Keratinocyte (primary cell): Measurements from ENCODE around the gene OR10Z1. TPM values are rescaled to one million over a fixed set of nuclear protein-coding genes. Genes with fewer than 3 reads are reported as not detected.

Experiments used
- DNase-seq: peaks from one replicate; pipeline ENCODE4 v3.0.0-alpha.2; 2011; ENCODE audit warnings: low read depth, missing footprints, low spot score
- FAIRE-seq: peaks from 2 replicates; lab custom pipeline; 2011; peaks lifted over from hg19 to GRCh38; lab: Jason Lieb, UNC
- H2AFZ ChIP-seq: 2 replicates; pipeline ENCODE4 v1.6.0; 2012; ENCODE audit warnings: low read length, control low read depth, inconsistent platforms; ENCODE audit not compliant: control insufficient read depth
- H3K27ac ChIP-seq: 2 replicates; pipeline ENCODE4 v1.5.1; 2011; ENCODE audit warnings: low read length; ENCODE audit not compliant: control insufficient read depth, insufficient read depth
- H3K27me3 ChIP-seq: 3 replicates; pipeline ENCODE4 v1.6.0; 2011; ENCODE audit warnings: low read length; ENCODE audit not compliant: control insufficient read depth, insufficient read depth; ENCODE audit errors: extremely low read depth
- H3K36me3 ChIP-seq, 2 experiments: 2 replicates in 1 of 2; 3 replicates in 1 of 2; pipeline ENCODE4 v1.5.1; 2011; ENCODE audit warnings: low read length in 2 of 2, mild to moderate bottlenecking in 1 of 2; ENCODE audit not compliant: control insufficient read depth in 2 of 2, insufficient read depth in 2 of 2; ENCODE audit errors: extremely low read depth in 1 of 2
- H3K4me1 ChIP-seq: 3 replicates; pipeline ENCODE4 v1.5.1; 2011; ENCODE audit warnings: low read length; ENCODE audit not compliant: control insufficient read depth, insufficient read depth; ENCODE audit errors: extremely low read depth
- H3K4me2 ChIP-seq: 3 replicates; pipeline ENCODE4 v1.6.0; 2011; ENCODE audit warnings: low read depth, low read length; ENCODE audit not compliant: control insufficient read depth, insufficient read depth; ENCODE audit errors: extremely low read depth
- H3K4me3 ChIP-seq, 3 experiments: fragments of 200-600 bp in 1 of 3; sonication (generic) in 1 of 3; 2 replicates in 2 of 3; 3 replicates in 1 of 3; pipeline ENCODE4 v1.5.1; 2011 to 2016; ENCODE audit warnings: low read length in 3 of 3, mild to moderate bottlenecking in 3 of 3, control low read depth in 2 of 3, inconsistent platforms in 1 of 3, low read depth in 1 of 3, mixed read lengths in 1 of 3, mixed run types in 1 of 3, moderate library complexity in 1 of 3; ENCODE audit not compliant: control insufficient read depth in 2 of 3, insufficient read depth in 2 of 3; ENCODE audit errors: extremely low read depth in 1 of 3
- H3K79me2 ChIP-seq: 2 replicates; pipeline ENCODE4 v1.6.0; 2012; ENCODE audit warnings: low read length; ENCODE audit not compliant: control insufficient read depth, insufficient read depth
- H3K9ac ChIP-seq: 3 replicates; pipeline ENCODE4 v1.6.0; 2011; ENCODE audit warnings: low read length; ENCODE audit not compliant: control insufficient read depth, insufficient read depth; ENCODE audit errors: extremely low read depth
- H3K9me1 ChIP-seq: 3 replicates; pipeline ENCODE4 v1.6.0; 2011; ENCODE audit warnings: low read length; ENCODE audit not compliant: control insufficient read depth, insufficient read depth; ENCODE audit errors: extremely low read depth
- H3K9me3 ChIP-seq: 2 replicates; pipeline ENCODE4 v1.5.1; 2012; ENCODE audit warnings: low read depth, low read length; ENCODE audit not compliant: control insufficient read depth
- H4K20me1 ChIP-seq: 3 replicates; pipeline ENCODE4 v1.6.0; 2011; ENCODE audit warnings: low read length; ENCODE audit not compliant: control insufficient read depth, insufficient read depth; ENCODE audit errors: extremely low read depth
- CTCF ChIP-seq, 3 experiments: IDR thresholded peaks in 1 of 3; conservative IDR thresholded peaks in 1 of 3; optimal IDR thresholded peaks in 1 of 3; 2 replicates in 2 of 3; 3 replicates in 1 of 3; pipeline versions ENCODE3 to v1.5.1; 2011; ENCODE audit warnings: low read length in 3 of 3, mild to moderate bottlenecking in 3 of 3, moderate library complexity in 2 of 3, control low read depth in 1 of 3, inconsistent platforms in 1 of 3; ENCODE audit not compliant: insufficient read depth in 2 of 3; ENCODE audit errors: extremely low read depth in 1 of 3
- EZH2 ChIP-seq: IDR thresholded peaks from one replicate; pipeline ENCODE4 v1.6.1; 2012; ENCODE audit warnings: inconsistent platforms, mild to moderate bottlenecking, low read length, moderate library complexity
- dilution Hi-C: fragments of 300-500 bp; cut with MboI; formaldehyde crosslinking; loops from one replicate; pipeline ENCODE4 v1.7.0; 2020; ENCODE audit warnings: low sequenced_read_pairs; ENCODE audit not compliant: extremely low pct_ligation_motif_present
- polyA plus RNA-seq, 5 experiments: library from polyadenylated mRNA; depleted of rRNA in 3 of 5; stranded (reverse) in 3 of 5; stranded (forward) in 1 of 5; unstranded in 1 of 5; fragments of >200 nt; gene quantifications; 1 replicate in 1 of 5; 2 replicates in 3 of 5; 3 replicates in 1 of 5; pipeline versions ENCODE4 v1.2.1 to v1.2.3, GENCODE V29; 2011 to 2012; ENCODE audit warnings: missing spikeins in 2 of 5, low read depth in 1 of 5, low replicate concordance in 1 of 5

The OR10Z1 gene
- polyA plus RNA-seq, 1 donor (not counting 4 experiments of a cell fraction or from before 2014, with no cell fraction given) = not detected

- H3K4me3 ChIP-seq = no peak overlapping the region
- H3K36me3 ChIP-seq = no peaks in the 10 kb centered on the region
- no peaks in the 10 kb centered on the region for H3K9me3 ChIP-seq
- no peaks in the 10 kb centered on the region for H3K4me1 ChIP-seq
- H2AFZ ChIP-seq = no peak overlapping the region
- no peak overlapping the region for H3K9ac ChIP-seq
- DNase-seq = no peak
- FAIRE-seq = no peak
- dilution Hi-C loops = no loop called here
- no peak overlapping the region for H3K27ac ChIP-seq
- no peaks in the 10 kb centered on the region for H3K79me2 ChIP-seq
- no peak overlapping the region for H3K4me2 ChIP-seq
- no peaks in the 10 kb centered on the region for H3K27me3 ChIP-seq
- H3K9me1 ChIP-seq = no peaks in the 10 kb centered on the region
- TF ChIP-seq CTCF (optimal IDR thresholded peaks at IDR 0.05 in 1 of 3, IDR thresholded peaks at IDR 0.05 in 1 of 3, conservative IDR thresholded peaks at IDR 0.05 in 1 of 3; ENCODE audit: extremely low read depth in 1 of 3, insufficient read depth in 2 of 3, low read length in 3 of 3) (no peak), EZH2 (no peak)
- H4K20me1 ChIP-seq = no peaks in the 10 kb centered on the region
Measured at GRCh38 chr1:158613764-158614163, 8.7 kb downstream of the OR10Z1 start.

DNA sequence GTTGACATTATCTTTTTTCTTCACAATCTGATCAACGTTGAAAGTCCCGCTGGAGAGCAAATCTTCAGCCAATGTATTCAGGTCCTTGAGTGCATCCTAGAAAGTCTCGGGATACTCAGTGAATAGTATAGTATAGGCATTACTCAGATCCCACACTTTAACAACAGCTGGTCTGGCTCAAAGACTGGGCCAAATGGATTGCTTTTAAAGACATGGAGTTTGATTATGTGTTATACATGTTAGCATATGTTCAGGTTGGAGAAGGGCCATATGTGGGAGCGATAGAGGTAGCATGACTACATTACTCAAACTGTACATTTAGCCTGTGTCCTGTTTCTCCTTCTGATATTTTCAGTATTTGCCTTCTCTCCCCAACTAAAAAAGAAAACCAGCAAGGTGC lies 33.1 kb downstream of the OR10Z1 start:
- H3K27me3 ChIP-seq = no peaks in the 10 kb centered on the region
- H3K79me2 ChIP-seq = no peaks in the 10 kb centered on the region
- dilution Hi-C loops = no loop called here
- DNase-seq (no peak), FAIRE-seq (no peak)
- H3K9ac ChIP-seq = no peak overlapping the region
- H3K4me2 ChIP-seq = no peak overlapping the region
- no peak overlapping the region for H3K4me3 ChIP-seq
- no peaks in the 10 kb centered on the region for H3K4me1 ChIP-seq
- no peaks in the 10 kb centered on the region for H4K20me1 ChIP-seq
- no peak for TF ChIP-seq CTCF (optimal IDR thresholded peaks at IDR 0.05 in 1 of 3, IDR thresholded peaks at IDR 0.05 in 1 of 3, conservative IDR thresholded peaks at IDR 0.05 in 1 of 3; ENCODE audit: extremely low read depth in 1 of 3, insufficient read depth in 2 of 3, low read length in 3 of 3)
- TF ChIP-seq EZH2 = no peak
- no peaks in the 10 kb centered on the region for H3K36me3 ChIP-seq
- no peak overlapping the region for H3K27ac ChIP-seq
- no peak overlapping the region for H2AFZ ChIP-seq
- no peaks in the 10 kb centered on the region for H3K9me3 ChIP-seq
- no peaks in the 10 kb centered on the region for H3K9me1 ChIP-seq
